ENCODE data around the gene DCLK1.

DNA sequence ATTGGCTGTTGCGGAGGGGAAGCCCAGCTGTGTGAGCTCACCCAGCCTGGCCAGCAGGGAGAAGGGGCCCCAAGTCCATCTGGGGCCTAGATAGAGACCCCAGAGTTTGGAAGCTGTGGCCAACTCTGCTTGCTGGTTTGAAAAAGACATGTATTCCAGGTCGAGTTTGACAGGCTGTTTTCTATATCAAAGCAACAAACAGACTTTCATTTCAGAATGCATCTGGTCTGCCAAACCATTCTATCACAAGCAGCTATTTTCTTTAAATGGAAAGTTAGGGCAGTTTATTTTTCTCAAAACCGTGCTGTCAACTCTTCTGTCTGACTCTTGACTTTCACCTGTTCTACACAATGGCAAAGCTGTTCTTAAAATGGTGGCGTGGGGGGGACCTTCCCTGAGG is 185.8 kb downstream of the DCLK1 start:
- no peak for TF ChIP-seq POLR2A (IDR thresholded peaks at IDR 0.05)
- TF ChIP-seq, protein P1, sequence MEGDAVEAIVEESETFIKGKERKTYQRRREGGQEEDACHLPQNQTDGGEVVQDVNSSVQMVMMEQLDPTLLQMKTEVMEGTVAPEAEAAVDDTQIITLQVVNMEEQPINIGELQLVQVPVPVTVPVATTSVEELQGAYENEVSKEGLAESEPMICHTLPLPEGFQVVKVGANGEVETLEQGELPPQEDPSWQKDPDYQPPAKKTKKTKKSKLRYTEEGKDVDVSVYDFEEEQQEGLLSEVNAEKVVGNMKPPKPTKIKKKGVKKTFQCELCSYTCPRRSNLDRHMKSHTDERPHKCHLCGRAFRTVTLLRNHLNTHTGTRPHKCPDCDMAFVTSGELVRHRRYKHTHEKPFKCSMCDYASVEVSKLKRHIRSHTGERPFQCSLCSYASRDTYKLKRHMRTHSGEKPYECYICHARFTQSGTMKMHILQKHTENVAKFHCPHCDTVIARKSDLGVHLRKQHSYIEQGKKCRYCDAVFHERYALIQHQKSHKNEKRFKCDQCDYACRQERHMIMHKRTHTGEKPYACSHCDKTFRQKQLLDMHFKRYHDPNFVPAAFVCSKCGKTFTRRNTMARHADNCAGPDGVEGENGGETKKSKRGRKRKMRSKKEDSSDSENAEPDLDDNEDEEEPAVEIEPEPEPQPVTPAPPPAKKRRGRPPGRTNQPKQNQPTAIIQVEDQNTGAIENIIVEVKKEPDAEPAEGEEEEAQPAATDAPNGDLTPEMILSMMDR (IDR thresholded peaks at IDR 0.05): no peak

Measured in esophagus squamous epithelium (tissue), 4 donors.